Jurkat, Clone E6-1 (cell line): ENCODE measurements around the gene SPTB.

ENCODE experiments used
- DNase-seq: peaks from one replicate; pipeline ENCODE4 v3.0.0-alpha.2; 2011; ENCODE audit warnings: low read depth, low spot score
- H3K4me3 ChIP-seq: 2 replicates; pipeline ENCODE4 v1.5.1; 2011; ENCODE audit warnings: mild to moderate bottlenecking, low read length, control low read depth, moderate library complexity

The SPTB gene

DNA sequence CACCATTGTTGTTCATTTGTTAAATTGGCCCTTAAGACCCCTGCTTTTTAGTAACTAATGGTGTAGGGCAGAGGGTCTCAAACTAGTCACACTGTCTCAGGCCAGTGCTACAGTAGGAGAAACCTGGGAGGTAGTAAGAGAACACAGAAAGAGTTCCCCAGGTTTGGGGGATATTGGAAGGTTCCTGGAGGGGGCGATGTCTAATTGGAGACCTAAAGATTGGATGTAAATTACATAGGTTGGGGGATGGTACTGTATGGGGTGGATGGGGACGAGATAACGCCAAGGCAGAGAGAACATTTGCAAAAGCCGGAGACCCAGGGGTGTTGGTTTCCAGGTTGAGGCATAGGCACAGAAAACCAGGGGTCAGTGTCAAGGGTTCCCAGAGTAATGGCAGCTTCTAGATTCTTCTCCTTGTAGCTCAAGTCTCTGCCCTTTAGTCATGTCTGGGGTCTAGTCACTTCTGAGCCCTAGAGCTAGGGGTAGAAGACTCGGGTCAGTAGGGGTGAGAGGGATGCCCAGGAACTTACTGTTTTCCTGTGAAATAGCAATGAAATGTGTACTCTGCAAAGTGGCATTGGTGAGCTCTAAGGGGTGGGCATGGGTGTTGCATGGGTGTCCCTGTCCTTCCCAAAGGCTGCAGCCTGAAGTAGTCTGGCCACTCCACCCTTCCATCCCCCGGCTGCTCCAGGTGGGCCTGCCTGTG, 153.7 kb downstream of the SPTB start:
- H3K4me3 ChIP-seq = no peak overlapping the region
- DNase-seq = no peak

DNA sequence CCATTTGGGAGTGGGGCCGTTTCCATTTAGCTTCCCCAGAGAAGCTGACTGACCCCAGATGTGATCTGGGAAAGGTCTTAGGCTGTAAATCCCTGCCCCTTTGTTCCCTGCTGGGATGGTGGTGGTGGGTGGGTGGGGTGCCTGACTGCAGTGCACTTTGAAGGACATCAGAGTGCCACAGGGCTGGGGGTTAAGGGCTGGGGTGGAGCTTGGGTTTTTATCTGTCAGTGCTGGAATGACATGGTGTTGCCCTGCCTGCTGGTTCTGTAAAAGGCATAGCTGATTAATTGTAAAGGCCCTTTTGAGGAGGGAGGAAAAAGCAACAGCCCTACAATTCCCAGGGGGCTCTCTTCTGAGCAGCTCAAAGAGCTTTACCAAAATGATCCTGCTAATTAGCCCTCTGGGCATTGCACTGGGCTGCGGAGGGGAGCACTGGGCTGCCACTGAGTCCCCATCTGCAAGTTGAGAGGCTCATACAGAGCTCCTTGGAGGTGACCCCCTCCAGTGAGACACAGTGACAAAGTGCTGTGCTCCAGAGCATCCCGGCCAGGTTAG, 154.4 kb downstream of the SPTB start:
- no peak for DNase-seq
- H3K4me3 ChIP-seq = no peak overlapping the region

DNA sequence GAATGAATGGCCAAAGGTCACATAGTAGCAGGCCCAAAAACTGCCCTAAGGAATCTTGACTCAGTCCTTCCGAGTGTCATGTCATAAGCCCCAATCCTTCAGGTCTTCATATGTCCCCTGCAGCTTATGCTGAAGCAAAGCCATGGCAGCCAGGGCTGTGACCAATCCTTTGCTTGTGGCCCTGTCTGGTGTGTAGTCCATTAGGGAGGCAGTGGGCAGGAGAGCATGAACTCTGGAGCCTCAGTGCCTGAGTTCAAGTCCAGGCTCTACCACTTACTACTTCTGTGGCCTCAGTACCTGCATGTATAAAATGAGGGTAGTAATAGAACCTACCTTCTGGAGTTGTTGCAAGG, 155.2 kb downstream of the SPTB start:
- DNase-seq = no peak
- H3K4me3 ChIP-seq = no peak overlapping the region

- DNase-seq = no peak
- no peak overlapping the region for H3K4me3 ChIP-seq
Observed at GRCh38 chr14:64723691-64724577, 155.8 kb downstream of the SPTB start.

DNA sequence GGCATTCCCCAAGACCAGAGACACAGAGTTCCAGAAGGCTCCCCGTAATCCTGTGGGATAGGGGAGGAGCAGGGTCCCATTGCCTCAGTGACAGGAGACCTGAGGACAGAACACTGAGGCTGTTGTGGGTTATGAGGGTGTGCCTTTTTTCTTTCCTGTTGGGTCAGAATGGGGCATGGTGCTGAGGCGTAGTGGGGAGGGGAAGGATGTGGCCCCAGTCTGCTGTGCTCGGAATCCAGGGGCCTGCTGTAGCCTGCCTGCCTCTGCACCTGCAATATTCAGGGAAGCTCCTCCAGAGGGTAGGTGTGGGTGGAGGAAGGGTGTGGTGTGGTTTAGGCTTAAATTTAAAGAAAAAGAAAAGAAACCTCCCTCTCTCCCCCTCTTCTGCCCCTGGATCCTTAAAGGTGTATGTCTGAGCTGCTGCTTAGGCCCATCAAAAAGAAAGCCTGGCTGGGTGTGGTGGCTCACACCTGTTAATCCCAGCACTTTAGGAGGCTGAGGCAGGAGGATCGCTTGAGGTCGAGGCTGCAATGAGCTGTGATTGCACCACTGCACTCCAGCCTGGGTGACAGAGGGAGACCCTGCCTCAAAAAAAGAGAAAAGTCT, 156.8 kb downstream of the SPTB start:
- peak; percentile 15 for DNase-seq
- no peak overlapping the region for H3K4me3 ChIP-seq

- no peak overlapping the region for H3K4me3 ChIP-seq
- no peak for DNase-seq
Observed at GRCh38 chr14:64721899-64722298, 157.8 kb downstream of the SPTB start.

DNA sequence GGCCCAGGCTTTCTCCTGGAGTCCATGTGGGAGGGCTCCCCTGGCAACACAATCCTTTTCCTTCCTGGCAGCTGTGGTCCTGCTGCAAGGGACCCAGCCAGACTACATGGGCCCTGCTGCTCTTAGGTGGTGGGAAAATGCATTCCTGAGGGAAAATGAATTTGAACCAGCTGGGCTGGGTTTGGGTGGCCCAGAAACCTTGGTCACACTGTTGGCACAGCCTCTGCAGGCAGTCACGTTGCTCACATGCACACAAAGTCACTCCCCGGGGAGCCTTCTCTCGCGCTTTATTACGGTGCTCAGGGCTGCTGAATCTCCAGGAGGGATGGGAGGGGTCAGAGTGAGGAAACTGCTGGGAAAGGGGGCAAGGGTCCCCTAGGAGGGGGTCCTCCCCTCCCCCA, 158.3 kb downstream of the SPTB start:
- no peak for DNase-seq
- H3K4me3 ChIP-seq = no peak overlapping the region

DNA sequence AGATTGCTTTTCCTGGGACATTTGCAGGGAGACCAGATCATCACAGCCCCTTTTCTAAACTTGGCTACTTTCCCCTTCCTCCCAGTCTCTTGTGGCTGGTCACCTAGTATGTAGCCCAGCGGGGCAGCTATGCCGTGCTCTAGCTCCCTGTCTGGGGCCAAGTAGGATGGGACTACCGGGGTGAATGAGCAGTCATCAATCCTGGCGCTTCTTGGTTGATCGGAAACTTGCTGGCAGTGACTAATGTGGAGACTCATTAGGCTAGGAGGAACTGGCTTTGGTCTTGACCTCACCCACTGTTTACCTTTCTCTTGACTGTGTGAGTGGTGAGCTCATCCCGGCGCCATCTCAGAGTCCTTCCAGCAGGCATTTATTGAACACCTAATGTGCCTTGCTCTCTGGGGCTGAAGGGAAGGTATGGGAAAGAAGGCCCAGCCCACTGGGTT, 159.6 kb downstream of the SPTB start:
- no peak for DNase-seq
- H3K4me3 ChIP-seq = no peak overlapping the region

DNA sequence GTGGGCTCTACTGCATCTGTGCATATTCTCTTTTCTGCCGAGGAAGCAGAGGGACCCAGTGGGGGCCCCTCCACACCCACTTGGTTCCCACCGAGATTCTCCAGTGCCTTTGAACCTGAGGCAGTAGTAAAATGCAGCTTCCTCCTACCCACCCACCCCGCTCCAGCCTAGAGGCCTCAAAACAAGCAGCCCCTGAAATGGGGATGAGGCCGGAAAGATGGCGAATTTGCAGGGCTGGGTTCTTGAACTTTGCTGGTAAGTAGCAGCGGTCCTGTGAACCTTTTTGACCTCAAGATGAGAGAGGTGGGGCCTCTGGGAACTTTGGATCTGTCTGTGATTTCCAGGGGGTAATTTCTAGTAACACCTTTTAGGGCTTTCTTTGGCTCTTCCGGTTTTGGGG, 160.1 kb downstream of the SPTB start:
- no peak for DNase-seq
- no peak overlapping the region for H3K4me3 ChIP-seq

GRCh38 chr14:64718762-64719161, 160.9 kb downstream of the SPTB start:
- no peak for DNase-seq
- H3K4me3 ChIP-seq = no peak overlapping the region

GRCh38 chr14:64717870-64718269, 161.8 kb downstream of the SPTB start:
- DNase-seq = no peak
- H3K4me3 ChIP-seq = no peak overlapping the region

GRCh38 chr14:64715628-64716412, 163.9 kb downstream of the SPTB start:
- DNase-seq = no peak
- H3K4me3 ChIP-seq = no peak overlapping the region

- no peak overlapping the region for H3K4me3 ChIP-seq
- DNase-seq = no peak
Observed at GRCh38 chr14:64715146-64715627, 164.5 kb downstream of the SPTB start.

DNA sequence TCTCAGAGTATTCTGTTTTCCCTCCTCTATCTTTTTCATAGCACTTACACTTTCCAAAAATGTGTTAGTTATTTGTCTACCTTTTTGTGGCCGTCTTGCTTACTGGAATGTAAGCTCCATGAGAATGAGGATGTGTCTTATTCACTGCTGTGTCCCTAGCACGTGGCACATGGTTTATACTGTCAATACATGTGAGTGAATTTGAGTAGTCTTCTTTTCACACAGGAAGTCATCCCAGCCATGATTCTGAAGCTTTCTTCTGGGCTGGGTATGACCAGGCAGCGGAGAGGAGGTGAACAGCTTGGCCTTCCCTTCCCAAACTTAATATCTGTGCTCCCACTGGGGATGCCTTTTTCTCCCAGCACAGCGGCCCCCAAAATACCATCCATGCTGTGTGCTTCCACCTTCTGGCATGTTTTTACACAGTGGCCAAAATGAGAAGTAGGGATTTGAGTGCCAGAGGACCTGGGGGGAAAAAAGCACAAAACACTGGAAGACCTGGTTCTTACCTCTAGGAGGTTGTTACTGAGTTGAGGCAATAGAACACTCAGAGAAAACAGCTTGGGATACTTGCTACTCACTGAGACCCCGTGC, 165.2 kb downstream of the SPTB start:
- H3K4me3 ChIP-seq = no peak overlapping the region
- no peak for DNase-seq

DNA sequence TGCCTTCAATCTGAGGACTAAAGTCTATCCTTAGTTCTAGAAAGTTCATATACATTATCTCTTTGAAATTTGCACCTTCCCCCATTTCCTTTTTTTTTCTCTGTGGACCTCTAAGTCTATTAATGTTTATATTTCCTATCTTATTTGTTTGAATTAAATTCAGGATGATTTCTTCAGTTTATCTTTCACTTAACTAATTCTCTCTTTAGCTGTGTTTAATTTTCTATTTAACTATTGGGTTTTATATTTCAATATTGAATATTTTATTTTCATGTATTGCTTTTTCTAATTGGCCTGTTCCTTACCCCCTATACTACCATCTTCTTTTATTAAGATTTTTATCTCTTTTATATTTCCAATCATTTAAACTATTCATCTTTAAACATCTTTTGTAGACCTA, 166.0 kb downstream of the SPTB start:
- DNase-seq = no peak
- no peak overlapping the region for H3K4me3 ChIP-seq

GRCh38 chr14:64711039-64711438, 168.7 kb downstream of the SPTB start:
- DNase-seq = no peak
- H3K4me3 ChIP-seq = no peak overlapping the region

DNA sequence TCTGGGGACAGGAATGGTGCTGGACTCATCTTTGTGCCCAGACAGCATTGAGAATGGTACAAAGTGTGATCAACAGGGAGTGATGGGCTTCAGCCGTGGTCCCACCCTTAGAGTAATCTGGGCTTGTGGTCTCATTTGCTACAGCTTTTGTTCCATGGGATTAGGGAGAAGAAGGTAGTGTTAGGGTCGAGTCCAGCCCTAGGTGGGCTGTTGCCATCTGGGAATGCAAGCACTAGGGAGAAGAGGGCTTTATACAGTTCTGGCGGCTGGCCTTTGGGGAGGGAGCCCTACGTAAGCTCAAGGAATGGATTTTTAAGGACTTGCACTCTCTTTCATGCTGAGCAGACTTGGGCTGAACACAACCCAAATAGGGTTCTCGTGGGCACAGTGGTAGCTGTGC, 170.6 kb downstream of the SPTB start:
- H3K4me3 ChIP-seq = peak overlapping the region; percentile 35; the same call in 1 of the 2 replicates
- no peak for DNase-seq

DNA sequence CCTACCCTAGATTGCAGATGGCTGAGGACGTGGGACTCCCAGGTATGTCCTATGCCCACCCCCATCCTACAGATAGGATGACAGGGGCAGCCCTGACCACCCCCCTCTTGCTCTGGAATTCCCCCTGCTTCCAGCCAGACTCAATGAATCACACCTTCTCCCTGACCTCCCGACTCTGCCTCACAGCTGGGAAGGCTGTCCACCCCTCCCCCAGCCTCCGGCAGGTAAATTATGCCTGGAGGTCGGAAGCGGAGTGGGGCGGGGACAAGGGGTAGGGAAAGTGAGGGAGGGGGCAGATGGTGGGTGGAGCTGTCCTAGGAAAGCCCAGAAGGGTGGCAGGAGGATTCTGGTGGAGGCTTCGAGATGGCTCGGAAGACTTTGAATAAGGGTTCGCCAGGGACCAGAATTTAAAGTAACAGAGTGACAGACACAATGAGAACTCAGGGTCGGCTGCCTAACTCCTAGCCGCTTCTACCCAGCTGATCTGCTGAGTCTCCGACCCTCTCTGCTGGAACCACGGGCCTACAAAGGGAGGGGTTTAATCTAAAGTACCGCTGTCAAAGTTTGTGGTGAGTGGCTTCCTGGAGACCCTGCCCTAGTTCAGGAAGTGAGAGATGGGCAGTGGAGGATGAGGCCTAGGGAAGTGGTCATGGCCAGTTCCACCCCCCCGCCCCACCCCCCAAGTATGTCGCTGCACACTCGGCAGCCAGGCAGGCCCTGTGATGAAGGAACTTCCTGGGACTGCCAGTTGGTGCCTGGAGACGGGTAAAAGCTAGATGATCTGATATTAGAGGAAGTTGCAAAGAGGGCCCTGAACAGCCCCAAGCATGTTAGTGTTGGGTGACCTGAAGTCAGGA, 171.3 kb downstream of the SPTB start:
- peak overlapping the region; percentile 35 for H3K4me3 ChIP-seq
- DNase-seq = peak; percentile 77
